ENCODE results near the gene MOSMO.
"Not testable (repeated sequence)": the region's sequence is repeated elsewhere in the genome, so short reads cannot be mapped to it uniquely, and the experiment has no call there.

Gene MOSMO

GRCh38 chr16:22045888-22046287, 38.0 kb downstream of the MOSMO start:
- not testable (repeated sequence) for H3K4me3 Mint-ChIP-seq; H3K4me1 Mint-ChIP-seq (ENCODE audit: low read depth); H3K27me3 Mint-ChIP-seq (ENCODE audit: low read depth); H3K9me3 Mint-ChIP-seq; H3K36me3 Mint-ChIP-seq (ENCODE audit: low read depth); H3K27ac Mint-ChIP-seq

GRCh38 chr16:22050963-22051362, 43.1 kb downstream of the MOSMO start:
- H3K4me3 Mint-ChIP-seq = no peak overlapping the region
- H3K4me1 Mint-ChIP-seq (ENCODE audit: low read depth) = peaks cover 22% of the 10 kb centered on the region
- H3K27me3 Mint-ChIP-seq (ENCODE audit: low read depth) = no peaks in the 10 kb centered on the region
- no peaks in the 10 kb centered on the region for H3K36me3 Mint-ChIP-seq (ENCODE audit: low read depth)
- no peaks in the 10 kb centered on the region for H3K9me3 Mint-ChIP-seq
- H3K27ac Mint-ChIP-seq = no peak overlapping the region

GRCh38 chr16:22052980-22053379, 45.1 kb downstream of the MOSMO start:
- Mint-ChIP-seq H3K4me1 (ENCODE audit: low read depth) (peaks cover 22% of the 10 kb centered on the region), H3K27me3 (ENCODE audit: low read depth) (no peaks in the 10 kb centered on the region), H3K27ac (no peak overlapping the region), H3K36me3 (ENCODE audit: low read depth) (no peaks in the 10 kb centered on the region), H3K9me3 (no peaks in the 10 kb centered on the region), H3K4me3 (no peak overlapping the region)

GRCh38 chr16:22053921-22054341, 46.0 kb downstream of the MOSMO start:
- Mint-ChIP-seq H3K27ac (peak overlapping the region; percentile 24), H3K9me3 (peaks cover 3% of the 10 kb centered on the region), H3K36me3 (ENCODE audit: low read depth) (peaks cover 4% of the 10 kb centered on the region), H3K4me3 (no peak overlapping the region), H3K4me1 (ENCODE audit: low read depth) (peaks cover 22% of the 10 kb centered on the region), H3K27me3 (ENCODE audit: low read depth) (no peaks in the 10 kb centered on the region)

- peak overlapping the region; percentile 90 for H3K27ac Mint-ChIP-seq
- H3K4me3 Mint-ChIP-seq = peak overlapping the region; percentile 59
- H3K36me3 Mint-ChIP-seq (ENCODE audit: low read depth) = peaks cover 4% of the 10 kb centered on the region
- H3K9me3 Mint-ChIP-seq = peaks cover 3% of the 10 kb centered on the region
- H3K27me3 Mint-ChIP-seq (ENCODE audit: low read depth) = no peaks in the 10 kb centered on the region
- peaks cover 22% of the 10 kb centered on the region for H3K4me1 Mint-ChIP-seq (ENCODE audit: low read depth)
Observed at GRCh38 chr16:22054847-22055590, 47.1 kb downstream of the MOSMO start.

GRCh38 chr16:22055881-22056280, 48.0 kb downstream of the MOSMO start:
- Mint-ChIP-seq H3K4me3 (no peak overlapping the region), H3K9me3 (peaks cover 3% of the 10 kb centered on the region), H3K27ac (peak overlapping the region; percentile 90)

GRCh38 chr16:22063888-22064467, 56.1 kb downstream of the MOSMO start:
- Mint-ChIP-seq H3K4me1 (ENCODE audit: low read depth) (no peaks in the 10 kb centered on the region), H3K4me3 (no peak overlapping the region), H3K9me3 (peaks cover 7% of the 10 kb centered on the region), H3K27me3 (ENCODE audit: low read depth) (no peaks in the 10 kb centered on the region), H3K36me3 (ENCODE audit: low read depth) (peaks cover 6% of the 10 kb centered on the region), H3K27ac (no peak overlapping the region)

More at GRCh38 chr16:22055881-22056280, 48.0 kb downstream of the MOSMO start:
- peaks cover 22% of the 10 kb centered on the region for H3K4me1 Mint-ChIP-seq (ENCODE audit: low read depth)
- no peaks in the 10 kb centered on the region for H3K27me3 Mint-ChIP-seq (ENCODE audit: low read depth)
- H3K36me3 Mint-ChIP-seq (ENCODE audit: low read depth) = peaks cover 4% of the 10 kb centered on the region

GRCh38 chr16:22065252-22065651, 57.3 kb downstream of the MOSMO start:
- Mint-ChIP-seq H3K4me3 (no peak overlapping the region), H3K27me3 (ENCODE audit: low read depth) (no peaks in the 10 kb centered on the region), H3K27ac (no peak overlapping the region), H3K9me3 (peaks cover 7% of the 10 kb centered on the region), H3K4me1 (ENCODE audit: low read depth) (no peaks in the 10 kb centered on the region), H3K36me3 (ENCODE audit: low read depth) (peaks cover 6% of the 10 kb centered on the region)

- no peak overlapping the region for H3K27ac Mint-ChIP-seq
- no peak overlapping the region for H3K4me3 Mint-ChIP-seq
- no peaks in the 10 kb centered on the region for H3K27me3 Mint-ChIP-seq (ENCODE audit: low read depth)
- H3K4me1 Mint-ChIP-seq (ENCODE audit: low read depth) = no peaks in the 10 kb centered on the region
- peaks cover 7% of the 10 kb centered on the region for H3K9me3 Mint-ChIP-seq
- H3K36me3 Mint-ChIP-seq (ENCODE audit: low read depth) = peaks cover 6% of the 10 kb centered on the region
Observed at GRCh38 chr16:22070361-22071330, 62.7 kb downstream of the MOSMO start.

GRCh38 chr16:22071331-22071910, 63.5 kb downstream of the MOSMO start:
- Mint-ChIP-seq H3K4me3 (no peak overlapping the region), H3K27ac (no peak overlapping the region), H3K9me3 (peaks cover 7% of the 10 kb centered on the region), H3K36me3 (ENCODE audit: low read depth) (peaks cover 6% of the 10 kb centered on the region), H3K27me3 (ENCODE audit: low read depth) (no peaks in the 10 kb centered on the region), H3K4me1 (ENCODE audit: low read depth) (no peaks in the 10 kb centered on the region)

GRCh38 chr16:22073350-22073749, 65.4 kb downstream of the MOSMO start:
- Mint-ChIP-seq H3K4me1 (ENCODE audit: low read depth) (no peaks in the 10 kb centered on the region), H3K9me3 (no peaks in the 10 kb centered on the region), H3K27ac (no peak overlapping the region), H3K4me3 (no peak overlapping the region), H3K36me3 (ENCODE audit: low read depth) (no peaks in the 10 kb centered on the region), H3K27me3 (ENCODE audit: low read depth) (no peaks in the 10 kb centered on the region)

GRCh38 chr16:22075043-22075757, 67.3 kb downstream of the MOSMO start:
- Mint-ChIP-seq H3K36me3 (ENCODE audit: low read depth) (no peaks in the 10 kb centered on the region), H3K4me1 (ENCODE audit: low read depth) (no peaks in the 10 kb centered on the region), H3K4me3 (no peak overlapping the region), H3K9me3 (no peaks in the 10 kb centered on the region), H3K27ac (no peak overlapping the region), H3K27me3 (ENCODE audit: low read depth) (no peaks in the 10 kb centered on the region)

GRCh38 chr16:22075776-22076175, 67.9 kb downstream of the MOSMO start:
- Mint-ChIP-seq H3K27me3 (ENCODE audit: low read depth) (no peaks in the 10 kb centered on the region), H3K4me1 (ENCODE audit: low read depth) (no peaks in the 10 kb centered on the region), H3K36me3 (ENCODE audit: low read depth) (no peaks in the 10 kb centered on the region), H3K9me3 (no peaks in the 10 kb centered on the region), H3K4me3 (no peak overlapping the region), H3K27ac (no peak overlapping the region)
